CD4-positive, alpha-beta memory T cell (primary cell): ENCODE results near the gene MC2R. TPM values are rescaled to one million over a fixed set of nuclear protein-coding genes. Genes with fewer than 3 reads are reported as not detected.

Experiments used
- polyA plus RNA-seq, 2 donors: library from polyadenylated mRNA; unstranded; fragments of 300-500 nt; fragmentation: Illumina TruSeq; gene quantifications; one replicate each; pipeline ENCODE4 v1.2.3, GENCODE V29; 2021
- total RNA-seq, 2 experiments: library from RNA; stranded (reverse); gene quantifications; one replicate each; pipeline ENCODE4 v1.2.3, GENCODE V29; 2021

The MC2R gene
- total and polyA plus RNA-seq, 4 experiments from 2014 or later: not detected

Other genes with a start within 250 kb of the MC2R start
- 10 to 100 TPM in 1 of 2 experiments, 1 to 10 TPM in 1; 9.4 to 10.2 TPM for gene FAM210A, start 189.0 kb downstream of the MC2R start, total RNA-seq
- gene FAM210A, start 189.0 kb downstream of the MC2R start, polyA plus RNA-seq: 10 to 100 TPM; 12.9 to 13.7 TPM
- gene RNMT, start 188.9 kb downstream of the MC2R start, total RNA-seq: 10 to 100 TPM; 53.7 to 55.0 TPM
- gene RNMT, start 188.9 kb downstream of the MC2R start, polyA plus RNA-seq: 10 to 100 TPM; 40.4 to 50.3 TPM
- not detected for gene MC5R, start 91.4 kb downstream of the MC2R start, total RNA-seq
- gene MC5R, start 91.4 kb downstream of the MC2R start, polyA plus RNA-seq: not detected
- gene ZNF519, start 216.9 kb upstream of the MC2R start, total RNA-seq: 10 to 100 TPM; 13.6 to 15.4 TPM
- 1 to 10 TPM; 3.5 to 4.6 TPM for gene ZNF519, start 216.9 kb upstream of the MC2R start, polyA plus RNA-seq